Endodermal cell (in vitro differentiated cells): ENCODE results near the gene SLC40A1. TPM values are rescaled to one million over a fixed set of nuclear protein-coding genes. Genes with fewer than 3 reads are reported as not detected.

Experiments used
- DNase-seq: peaks from one replicate; pipeline ENCODE4 v3.0.0-alpha.2; 2017
- H3K27ac ChIP-seq: 2 replicates; pipeline ENCODE4 v1.5.1; 2013; ENCODE audit warnings: mild to moderate bottlenecking, low read depth, low read length, moderate library complexity
- H3K27me3 ChIP-seq: 2 replicates; pipeline ENCODE4 v1.6.1; 2013; ENCODE audit warnings: mild to moderate bottlenecking, low read length, moderate library complexity; ENCODE audit not compliant: insufficient read depth, control insufficient read depth, poor library complexity, severe bottlenecking
- H3K36me3 ChIP-seq: 2 replicates; pipeline ENCODE4 v1.7.0; 2013; ENCODE audit warnings: mild to moderate bottlenecking, low read length, moderate library complexity; ENCODE audit not compliant: control insufficient read depth, insufficient read depth
- H3K4me1 ChIP-seq: one replicate; pipeline ENCODE4 v1.7.0; 2013; ENCODE audit warnings: low read length; ENCODE audit not compliant: control insufficient read depth, insufficient read depth
- H3K4me3 ChIP-seq: 2 replicates; pipeline ENCODE4 v1.5.1; 2013; ENCODE audit warnings: mild to moderate bottlenecking, low read length, moderate library complexity
- H3K9ac ChIP-seq: 2 replicates; pipeline ENCODE4 v1.6.1; 2013; ENCODE audit warnings: mild to moderate bottlenecking, low read length, moderate library complexity; ENCODE audit not compliant: poor library complexity, severe bottlenecking; ENCODE audit errors: extremely low read depth
- H3K9me3 ChIP-seq: 2 replicates; pipeline ENCODE4 v1.6.1; 2013; ENCODE audit warnings: mild to moderate bottlenecking, low read length, moderate library complexity; ENCODE audit not compliant: control insufficient read depth
- H3K27ac Mint-ChIP-seq: 2 replicates; pipeline ENCODE4 v1.8.0; 2020; ENCODE audit warnings: mixed read lengths
- H3K27me3 Mint-ChIP-seq: 2 replicates; pipeline ENCODE4 v1.8.0; 2021; ENCODE audit warnings: mild to moderate bottlenecking, mixed read lengths; ENCODE audit not compliant: insufficient read depth
- H3K36me3 Mint-ChIP-seq: 2 replicates; pipeline ENCODE4 v1.8.0; 2020; ENCODE audit warnings: low read depth, mixed read lengths
- H3K4me1 Mint-ChIP-seq: 2 replicates; pipeline ENCODE4 v1.8.0; 2020; ENCODE audit warnings: mixed read lengths
- H3K4me3 Mint-ChIP-seq: 2 replicates; pipeline ENCODE4 v1.8.0; 2020; ENCODE audit warnings: mild to moderate bottlenecking, moderate library complexity, mixed read lengths
- H3K9me3 Mint-ChIP-seq: 2 replicates; pipeline ENCODE4 v1.8.0; 2020; ENCODE audit warnings: mild to moderate bottlenecking, mixed read lengths
- CTCF ChIP-seq: fragments of 200-600 bp; sonication (generic); conservative IDR thresholded peaks from 2 replicates; pipeline ENCODE4 v1.5.0; 2021; ENCODE audit warnings: antibody characterized with exemption, mild to moderate bottlenecking
- WGBS, 2 experiments: methylation state at CpG; one replicate each; pipeline versions ENCODE4 v1.1.5 to v1.1.7; 2013; ENCODE audit warnings: missing lambda C conversion rate in 2 of 2, mixed read lengths in 1 of 2; ENCODE audit not compliant: insufficient coverage in 1 of 2, insufficient read length in 1 of 2; 5-methylcytosine and 5-hydroxymethylcytosine counted together
- total RNA-seq, 2 donors: library from RNA; stranded (reverse); fragmentation: NEBNext Ultra II Directional in 1 of 2; extraction: Animal tissue kit (Norgen Biotek cat#: 25700) in 1 of 2; gene quantifications; 2 replicates in 1 of 2; 3 replicates in 1 of 2; pipeline ENCODE4 v1.2.1, GENCODE V29; 2021

Gene SLC40A1
- total RNA-seq, 2 donors from 2014 or later = 74.1 to 96.8 TPM

- Histone ChIP-seq H3K4me3 (no peak overlapping the region), H3K36me3 (no peaks in the 10 kb centered on the region), H3K9me3 (no peaks in the 10 kb centered on the region), H3K27ac (no peak overlapping the region), H3K9ac (no peak overlapping the region), H3K4me1 (no peaks in the 10 kb centered on the region), H3K27me3 (no peaks in the 10 kb centered on the region)
- no peak overlapping the region for H3K27ac Mint-ChIP-seq
- H3K36me3 Mint-ChIP-seq = no peaks in the 10 kb centered on the region
- TF ChIP-seq CTCF = no peak
- DNase-seq = no peak
- peaks cover 5% of the 10 kb centered on the region for H3K27me3 Mint-ChIP-seq
- no peaks in the 10 kb centered on the region for H3K9me3 Mint-ChIP-seq
- 92 to 96% methylated on average over 5 to 6 of the region's 6 CpGs for WGBS, 2 experiments
- peaks cover 30% of the 10 kb centered on the region for H3K4me1 Mint-ChIP-seq
- no peak overlapping the region for H3K4me3 Mint-ChIP-seq
Measured at GRCh38 chr2:189542145-189542882, 38.3 kb downstream of the SLC40A1 start.

DNA sequence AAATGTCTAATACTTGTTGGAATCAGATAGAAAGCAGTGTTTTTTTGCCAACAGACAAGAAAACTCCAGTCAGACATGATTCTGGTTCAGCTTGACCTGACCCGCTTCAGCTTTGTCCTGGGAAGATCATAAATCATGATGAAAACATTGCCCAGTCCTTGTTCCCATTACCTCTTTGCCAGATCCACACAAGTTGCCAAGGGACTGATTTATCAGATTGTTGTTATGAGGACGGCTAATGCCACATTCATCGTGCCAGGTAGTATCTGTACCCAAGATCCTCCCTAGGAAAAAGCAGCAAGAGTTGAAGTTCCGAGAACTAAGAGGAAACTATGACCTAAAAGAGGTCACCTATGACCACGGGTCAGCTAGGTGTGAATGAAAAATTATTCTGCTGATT is 39.0 kb downstream of the SLC40A1 start:
- Histone ChIP-seq H3K9me3 (no peaks in the 10 kb centered on the region), H3K27ac (no peak overlapping the region), H3K4me1 (no peaks in the 10 kb centered on the region), H3K4me3 (no peak overlapping the region), H3K36me3 (no peaks in the 10 kb centered on the region), H3K9ac (no peak overlapping the region), H3K27me3 (no peaks in the 10 kb centered on the region)
- Mint-ChIP-seq H3K9me3 (no peaks in the 10 kb centered on the region), H3K4me1 (peaks cover 28% of the 10 kb centered on the region), H3K27ac (no peak overlapping the region), H3K4me3 (no peak overlapping the region), H3K27me3 (peaks cover 5% of the 10 kb centered on the region), H3K36me3 (no peaks in the 10 kb centered on the region)
- no peak for DNase-seq
- TF ChIP-seq CTCF = no peak
- WGBS, 2 experiments = 94 to 95% methylated on average over 5 of the region's 5 CpGs

- H3K27ac Mint-ChIP-seq = no peak overlapping the region
- Histone ChIP-seq H3K9ac (no peak overlapping the region), H3K27ac (no peak overlapping the region), H3K27me3 (no peaks in the 10 kb centered on the region), H3K36me3 (no peaks in the 10 kb centered on the region), H3K4me3 (no peak overlapping the region), H3K4me1 (no peaks in the 10 kb centered on the region), H3K9me3 (no peaks in the 10 kb centered on the region)
- H3K9me3 Mint-ChIP-seq = no peaks in the 10 kb centered on the region
- no peak for TF ChIP-seq CTCF
- H3K4me1 Mint-ChIP-seq = peaks cover 28% of the 10 kb centered on the region
- no peak overlapping the region for H3K4me3 Mint-ChIP-seq
- WGBS, 2 experiments = 91 to 100% methylated on average over 1 of the region's 1 CpG
- H3K36me3 Mint-ChIP-seq = no peaks in the 10 kb centered on the region
- DNase-seq = no peak
- peaks cover 5% of the 10 kb centered on the region for H3K27me3 Mint-ChIP-seq
Measured at GRCh38 chr2:189540551-189540950, 40.0 kb downstream of the SLC40A1 start.
